Astrocyte (in vitro differentiated cells and primary cell): ENCODE results near the gene SUPT4H1. TPM values are rescaled to one million over a fixed set of nuclear protein-coding genes. Genes with fewer than 3 reads are reported as not detected.

Source experiments
- DNase-seq: peaks from one replicate; pipeline ENCODE4 v3.0.0-alpha.2; 2010; ENCODE audit warnings: low read depth
- FAIRE-seq: peaks from 2 replicates; lab custom pipeline; 2011; peaks lifted over from hg19 to GRCh38; lab: Jason Lieb, UNC
- H2AFZ ChIP-seq: 2 replicates; pipeline ENCODE4 v1.6.0; 2012; ENCODE audit warnings: low read depth, low read length, inconsistent platforms
- H3K27ac ChIP-seq: 2 replicates; pipeline ENCODE4 v1.5.1; 2011; ENCODE audit warnings: low read depth, low read length, inconsistent platforms
- H3K27me3 ChIP-seq: 2 replicates; pipeline ENCODE4 v1.6.0; 2011; ENCODE audit warnings: low read length, inconsistent platforms; ENCODE audit not compliant: insufficient read depth
- H3K36me3 ChIP-seq: 2 replicates; pipeline ENCODE4 v1.5.1; 2011; ENCODE audit warnings: low read length, inconsistent platforms; ENCODE audit not compliant: insufficient read depth
- H3K4me1 ChIP-seq: 2 replicates; pipeline ENCODE4 v1.5.1; 2011; ENCODE audit warnings: low read length, inconsistent platforms; ENCODE audit not compliant: insufficient read depth
- H3K4me2 ChIP-seq: 2 replicates; pipeline ENCODE4 v1.6.0; 2012; ENCODE audit warnings: low read length, inconsistent platforms
- H3K4me3 ChIP-seq: 2 replicates; pipeline ENCODE4 v1.5.1; 2011; ENCODE audit warnings: low read depth, mild to moderate bottlenecking, low read length, inconsistent platforms; ENCODE audit not compliant: insufficient read depth
- H3K79me2 ChIP-seq: 2 replicates; pipeline ENCODE4 v1.6.0; 2012; ENCODE audit warnings: mild to moderate bottlenecking, low read length, inconsistent platforms; ENCODE audit not compliant: insufficient read depth
- H3K9ac ChIP-seq: 2 replicates; pipeline ENCODE4 v1.6.0; 2012; ENCODE audit warnings: mild to moderate bottlenecking, low read length, inconsistent platforms
- H3K9me3 ChIP-seq: 2 replicates; pipeline ENCODE4 v1.5.1; 2012; ENCODE audit warnings: low read depth, mild to moderate bottlenecking, low read length, inconsistent platforms; ENCODE audit not compliant: insufficient read depth
- H4K20me1 ChIP-seq: 2 replicates; pipeline ENCODE4 v1.6.0; 2012; ENCODE audit warnings: low read length, inconsistent platforms; ENCODE audit not compliant: insufficient read depth
- H3K27ac Mint-ChIP-seq: one replicate; pipeline ENCODE4 v1.8.0; 2021; ENCODE audit warnings: mild to moderate bottlenecking, mixed read lengths; ENCODE audit not compliant: unreplicated experiment
- H3K27me3 Mint-ChIP-seq: one replicate; pipeline ENCODE4 v1.8.0; 2021; ENCODE audit warnings: low read depth, mixed read lengths; ENCODE audit not compliant: unreplicated experiment
- H3K36me3 Mint-ChIP-seq: one replicate; pipeline ENCODE4 v1.8.0; 2021; ENCODE audit warnings: low read depth, mixed read lengths; ENCODE audit not compliant: unreplicated experiment
- H3K4me1 Mint-ChIP-seq: one replicate; pipeline ENCODE4 v1.8.0; 2021; ENCODE audit warnings: low read depth, mixed read lengths; ENCODE audit not compliant: unreplicated experiment
- H3K4me3 Mint-ChIP-seq: one replicate; pipeline ENCODE4 v1.8.0; 2021; ENCODE audit warnings: mild to moderate bottlenecking, moderate library complexity, mixed read lengths; ENCODE audit not compliant: unreplicated experiment
- H3K9me3 Mint-ChIP-seq: one replicate; pipeline ENCODE4 v1.8.0; 2021; ENCODE audit warnings: mild to moderate bottlenecking, mixed read lengths; ENCODE audit not compliant: unreplicated experiment
- EZH2 ChIP-seq: IDR thresholded peaks from 2 replicates; pipeline ENCODE4 v1.6.1; 2012; ENCODE audit warnings: mild to moderate bottlenecking, low read length, inconsistent platforms; ENCODE audit not compliant: insufficient read depth
- total RNA-seq: library from RNA; stranded (reverse); gene quantifications from 2 replicates; pipeline ENCODE4 v1.2.1, GENCODE V29; 2021
- TF ChIP-seq, protein P1 (sequence below): IDR thresholded peaks from 2 replicates; pipeline ENCODE4 v1.5.1; 2011; ENCODE audit warnings: low read depth, mild to moderate bottlenecking, inconsistent platforms, low read length, moderate library complexity; ENCODE audit not compliant: insufficient read depth

SUPT4H1 gene
- total RNA-seq, 1 donor from 2014 or later: 108 TPM

DNA sequence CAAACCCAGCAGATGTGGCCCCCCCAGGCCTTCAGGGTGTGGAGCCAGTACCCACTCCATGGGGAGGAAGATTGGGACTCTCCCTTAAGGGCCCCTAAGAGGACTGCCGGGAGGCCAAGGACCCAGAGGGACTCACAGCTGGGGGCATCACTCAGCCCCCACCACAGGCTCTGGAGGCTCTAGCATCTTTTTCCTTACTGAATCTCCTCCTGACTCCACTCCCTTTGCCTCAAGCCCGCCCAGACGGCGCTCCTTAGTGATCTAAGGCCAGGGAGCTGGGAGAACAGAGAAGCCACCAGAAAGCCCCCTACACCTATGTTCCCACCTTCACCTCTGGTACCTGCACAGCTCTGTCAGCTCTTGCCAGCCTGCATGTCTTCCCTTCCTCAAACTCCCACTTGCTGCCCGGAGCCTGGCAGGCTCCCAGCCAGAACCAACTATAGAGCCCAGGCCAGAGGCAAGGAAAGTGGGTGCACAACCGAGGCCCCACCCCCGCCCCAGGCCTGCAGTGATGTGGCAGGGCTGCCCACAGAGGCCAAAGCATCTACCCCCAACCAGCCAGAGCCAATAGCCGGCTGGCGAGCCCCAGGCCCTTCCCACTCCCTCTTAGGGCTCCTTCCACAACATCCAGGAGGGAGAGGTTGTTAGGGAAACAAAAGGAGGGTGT lies 48.9 kb downstream of the SUPT4H1 start:
- no peaks in the 10 kb centered on the region for H3K9me3 ChIP-seq
- FAIRE-seq: no peak
- H3K4me2 ChIP-seq: no peak overlapping the region
- Mint-ChIP-seq H3K36me3 (no peaks in the 10 kb centered on the region), H3K4me3 (no peak overlapping the region), H3K27ac (no peak overlapping the region), H3K4me1 (no peaks in the 10 kb centered on the region), H3K27me3 (peaks cover 19% of the 10 kb centered on the region), H3K9me3 (no peaks in the 10 kb centered on the region)
- H3K9ac ChIP-seq: no peak overlapping the region
- H3K36me3 ChIP-seq: no peaks in the 10 kb centered on the region
- H3K27me3 ChIP-seq: peaks cover 11% of the 10 kb centered on the region
- no peak overlapping the region for H2AFZ ChIP-seq
- TF ChIP-seq, protein P1, sequence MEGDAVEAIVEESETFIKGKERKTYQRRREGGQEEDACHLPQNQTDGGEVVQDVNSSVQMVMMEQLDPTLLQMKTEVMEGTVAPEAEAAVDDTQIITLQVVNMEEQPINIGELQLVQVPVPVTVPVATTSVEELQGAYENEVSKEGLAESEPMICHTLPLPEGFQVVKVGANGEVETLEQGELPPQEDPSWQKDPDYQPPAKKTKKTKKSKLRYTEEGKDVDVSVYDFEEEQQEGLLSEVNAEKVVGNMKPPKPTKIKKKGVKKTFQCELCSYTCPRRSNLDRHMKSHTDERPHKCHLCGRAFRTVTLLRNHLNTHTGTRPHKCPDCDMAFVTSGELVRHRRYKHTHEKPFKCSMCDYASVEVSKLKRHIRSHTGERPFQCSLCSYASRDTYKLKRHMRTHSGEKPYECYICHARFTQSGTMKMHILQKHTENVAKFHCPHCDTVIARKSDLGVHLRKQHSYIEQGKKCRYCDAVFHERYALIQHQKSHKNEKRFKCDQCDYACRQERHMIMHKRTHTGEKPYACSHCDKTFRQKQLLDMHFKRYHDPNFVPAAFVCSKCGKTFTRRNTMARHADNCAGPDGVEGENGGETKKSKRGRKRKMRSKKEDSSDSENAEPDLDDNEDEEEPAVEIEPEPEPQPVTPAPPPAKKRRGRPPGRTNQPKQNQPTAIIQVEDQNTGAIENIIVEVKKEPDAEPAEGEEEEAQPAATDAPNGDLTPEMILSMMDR: no peak
- TF ChIP-seq EZH2: no peak
- no peaks in the 10 kb centered on the region for H3K79me2 ChIP-seq
- no peak overlapping the region for H3K27ac ChIP-seq
- no peaks in the 10 kb centered on the region for H4K20me1 ChIP-seq
- no peak for DNase-seq
- H3K4me3 ChIP-seq: no peak overlapping the region
- H3K4me1 ChIP-seq: no peaks in the 10 kb centered on the region

DNA sequence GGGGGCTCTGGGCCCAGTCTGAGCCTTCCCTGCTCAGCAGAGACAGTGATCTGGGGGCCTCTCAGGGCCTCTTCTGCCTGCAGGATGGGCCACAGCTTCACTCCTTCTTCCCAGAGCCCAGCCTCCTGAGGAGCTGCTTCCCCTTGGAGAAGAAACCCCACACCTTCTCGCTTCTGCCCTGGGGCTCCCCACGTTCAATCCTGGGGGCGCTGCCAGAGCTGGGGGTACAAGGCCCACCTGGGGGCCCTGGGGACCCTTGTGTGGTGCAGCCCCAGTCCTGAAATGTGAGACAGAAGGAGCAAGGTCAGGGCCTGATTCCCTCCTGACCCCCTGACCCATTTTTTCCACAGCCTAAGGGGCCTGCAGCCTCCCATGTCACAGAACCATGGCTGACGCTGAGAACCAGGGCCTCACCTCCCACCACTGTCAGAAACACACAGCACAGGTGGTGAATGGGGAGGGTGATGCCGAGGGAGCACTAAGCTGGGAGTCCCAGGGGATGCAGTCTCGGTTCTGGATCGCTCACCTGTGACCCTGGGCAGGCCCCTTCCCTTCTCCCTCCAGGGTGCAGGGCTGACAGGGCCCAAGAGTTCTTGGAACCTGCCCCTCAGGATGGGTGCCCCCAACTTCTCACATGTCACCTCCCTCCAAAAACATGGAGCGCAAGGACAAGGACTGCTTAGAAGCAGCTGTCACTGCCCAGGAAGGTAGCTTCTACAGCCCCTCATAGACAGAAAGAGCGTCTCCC lies 49.7 kb downstream of the SUPT4H1 start:
- Mint-ChIP-seq H3K27ac (no peak overlapping the region), H3K27me3 (peaks cover 16% of the 10 kb centered on the region), H3K4me3 (no peak overlapping the region), H3K4me1 (no peaks in the 10 kb centered on the region), H3K9me3 (no peaks in the 10 kb centered on the region), H3K36me3 (no peaks in the 10 kb centered on the region)
- Histone ChIP-seq H4K20me1 (no peaks in the 10 kb centered on the region), H3K9me3 (no peaks in the 10 kb centered on the region), H3K4me3 (no peak overlapping the region), H3K27ac (no peak overlapping the region), H3K79me2 (no peaks in the 10 kb centered on the region), H2AFZ (no peak overlapping the region), H3K9ac (no peak overlapping the region), H3K27me3 (peaks cover 11% of the 10 kb centered on the region), H3K4me1 (no peaks in the 10 kb centered on the region), H3K4me2 (no peak overlapping the region), H3K36me3 (no peaks in the 10 kb centered on the region)
- TF ChIP-seq EZH2: no peak
- TF ChIP-seq, protein P1: no peak
- DNase-seq (no peak), FAIRE-seq (no peak)
